Activated CD8-positive, alpha-beta memory T cell treated with anti-CD3 and anti-CD28 coated beads, Interleukin-2, amount 10 ng/mL, durations not matched to agents 7 days and 5 days (primary cell): ENCODE measurements around the gene ASCC3. TPM values are rescaled to one million over a fixed set of nuclear protein-coding genes. Genes with fewer than 3 reads are reported as not detected.

Experiments
- ATAC-seq: fragments of 150-1000 bp; cut with Tn5 transposase; one replicate; pipeline ENCODE4 v1.10.0; 2021; ENCODE audit warnings: moderate library complexity
- CTCF ChIA-PET: fragments of 350-600 bp; sonication (Branson Sonifier 250); formaldehyde crosslinking; loops from one replicate; lab custom pipeline; 2021; ENCODE audit warnings: antibody characterized with exemption; lab: Charles Lee
- DNase-seq: peaks from one replicate; pipeline ENCODE4 v3.0.0-alpha.2; 2020
- H3K27ac Mint-ChIP-seq: one replicate; pipeline ENCODE4 v1.8.0; 2021; ENCODE audit warnings: mild to moderate bottlenecking, mixed read lengths
- H3K27me3 Mint-ChIP-seq: one replicate; pipeline ENCODE4 v1.8.0; 2021; ENCODE audit warnings: mixed read lengths
- H3K36me3 Mint-ChIP-seq: one replicate; pipeline ENCODE4 v1.8.0; 2021; ENCODE audit warnings: mild to moderate bottlenecking, mixed read lengths
- H3K4me1 Mint-ChIP-seq: one replicate; pipeline ENCODE4 v1.8.0; 2021; ENCODE audit warnings: mixed read lengths
- H3K4me3 Mint-ChIP-seq: one replicate; pipeline ENCODE4 v1.8.0; 2021; ENCODE audit warnings: mild to moderate bottlenecking, moderate library complexity, mixed read lengths
- H3K9me3 Mint-ChIP-seq: one replicate; pipeline ENCODE4 v1.8.0; 2022; ENCODE audit warnings: low read depth, mixed read lengths
- total RNA-seq, 2 experiments: library from RNA; stranded (reverse); gene quantifications; one replicate each; pipeline ENCODE4 v1.2.3, GENCODE V29; 2021

ASCC3 gene
- total RNA-seq, 2 experiments from 2014 or later: 63.1 to 64.8 TPM

DNA sequence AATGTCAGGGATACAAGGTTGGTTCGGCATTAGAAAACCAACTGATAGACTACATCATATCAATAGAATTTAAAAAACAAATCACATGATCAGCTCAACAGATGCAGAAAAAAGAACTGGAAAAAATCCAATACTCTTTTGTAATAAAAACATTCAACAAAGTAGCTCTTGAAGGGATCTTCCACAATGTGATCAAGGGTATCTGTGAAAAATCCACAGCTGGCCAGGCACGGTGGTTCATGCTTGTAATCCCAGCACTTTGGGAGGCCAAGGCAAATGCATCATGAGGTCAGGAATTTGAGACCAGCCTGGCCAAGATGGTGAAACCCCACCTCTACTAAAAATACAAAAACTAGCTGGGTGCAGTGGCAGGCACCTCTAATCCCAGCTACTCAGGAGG, 63.1 kb downstream of the ASCC3 start:
- Mint-ChIP-seq H3K27ac (no peak overlapping the region), H3K27me3 (no peaks in the 10 kb centered on the region), H3K4me1 (peaks cover 3% of the 10 kb centered on the region), H3K9me3 (peaks cover 8% of the 10 kb centered on the region), H3K4me3 (no peak overlapping the region), H3K36me3 (peaks cover 67% of the 10 kb centered on the region)
- ATAC-seq (no peak), DNase-seq (no peak)
- CTCF ChIA-PET: no interaction called here

DNA sequence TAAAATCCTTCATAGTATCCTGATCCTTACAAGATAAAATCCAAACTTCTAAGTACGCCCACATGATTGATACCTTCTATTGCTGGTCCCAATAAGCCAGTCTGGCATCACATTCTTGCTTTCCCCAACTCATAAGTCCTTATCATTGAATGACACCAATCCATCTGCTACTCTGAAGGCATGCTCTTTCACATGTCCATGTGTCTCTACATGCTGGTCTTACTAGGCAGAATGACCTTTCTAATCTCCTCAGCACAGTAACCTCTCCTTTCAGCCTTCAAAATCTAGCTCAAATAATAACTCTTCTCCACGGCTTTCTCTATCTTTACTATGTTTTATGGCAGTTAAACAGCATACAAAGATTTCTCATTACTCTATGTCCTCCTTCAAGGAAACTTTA, 71.1 kb downstream of the ASCC3 start:
- ATAC-seq (no peak), DNase-seq (no peak)
- no peak overlapping the region for H3K4me3 Mint-ChIP-seq
- H3K36me3 Mint-ChIP-seq: peaks cover 42% of the 10 kb centered on the region
- peaks cover 9% of the 10 kb centered on the region for H3K4me1 Mint-ChIP-seq
- H3K27me3 Mint-ChIP-seq: no peaks in the 10 kb centered on the region
- H3K27ac Mint-ChIP-seq: no peak overlapping the region
- H3K9me3 Mint-ChIP-seq: no peaks in the 10 kb centered on the region
- CTCF ChIA-PET: no interaction called here

DNA sequence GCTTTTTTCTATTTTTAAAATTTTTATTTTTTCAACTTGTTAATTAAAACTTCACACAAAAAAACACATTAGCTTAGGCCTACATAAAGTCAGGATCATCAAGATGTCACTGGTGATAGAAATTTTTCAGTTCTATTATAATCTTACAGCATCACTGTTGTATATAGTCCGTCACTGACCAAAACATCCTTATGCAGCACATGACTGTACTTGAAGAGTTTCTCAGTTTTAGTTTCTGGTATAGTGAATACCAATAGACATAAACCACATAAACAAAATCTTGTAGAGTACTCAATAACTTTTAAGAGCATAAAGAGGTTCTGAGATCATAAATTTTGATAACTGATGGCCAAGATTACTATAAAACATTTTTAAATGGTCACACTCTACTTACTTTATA, 71.8 kb downstream of the ASCC3 start:
- Mint-ChIP-seq H3K27ac (no peak overlapping the region), H3K36me3 (peaks cover 42% of the 10 kb centered on the region), H3K27me3 (no peaks in the 10 kb centered on the region), H3K9me3 (no peaks in the 10 kb centered on the region), H3K4me3 (no peak overlapping the region), H3K4me1 (peaks cover 9% of the 10 kb centered on the region)
- DNase-seq (no peak), ATAC-seq (no peak)
- CTCF ChIA-PET: no interaction called here

DNA sequence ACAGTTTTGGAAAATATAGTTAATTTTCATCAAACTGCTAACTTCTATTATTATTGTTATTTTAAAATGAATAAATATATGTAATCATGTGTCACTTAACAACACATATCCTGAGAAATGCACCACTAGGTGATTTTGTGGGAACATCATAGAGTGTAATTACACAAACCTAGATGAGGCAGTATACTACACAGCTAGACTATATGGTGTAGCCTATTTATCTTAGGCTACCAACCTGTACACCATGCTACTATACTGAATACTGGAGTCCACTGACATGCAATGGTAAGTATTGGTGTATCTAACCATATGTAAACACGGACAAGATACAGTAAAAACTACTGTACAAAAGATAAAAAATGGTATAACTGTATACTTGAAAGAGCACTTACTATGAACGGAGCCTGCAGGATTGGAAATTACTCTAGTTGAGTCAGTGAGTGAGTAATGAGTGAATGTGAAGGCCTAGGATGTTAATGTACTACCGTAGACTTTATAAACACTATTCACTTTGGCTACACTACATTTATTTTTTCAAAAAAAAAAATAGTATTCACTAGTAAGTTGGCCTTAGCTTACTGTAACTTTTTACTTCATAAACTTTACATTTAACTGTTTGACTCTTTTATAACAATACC, 72.4 kb downstream of the ASCC3 start:
- no peak overlapping the region for H3K4me3 Mint-ChIP-seq
- DNase-seq (no peak), ATAC-seq (no peak)
- H3K4me1 Mint-ChIP-seq: peaks cover 8% of the 10 kb centered on the region
- CTCF ChIA-PET: no interaction called here
- H3K27me3 Mint-ChIP-seq: no peaks in the 10 kb centered on the region
- H3K36me3 Mint-ChIP-seq: peaks cover 40% of the 10 kb centered on the region
- no peak overlapping the region for H3K27ac Mint-ChIP-seq
- H3K9me3 Mint-ChIP-seq: no peaks in the 10 kb centered on the region

DNA sequence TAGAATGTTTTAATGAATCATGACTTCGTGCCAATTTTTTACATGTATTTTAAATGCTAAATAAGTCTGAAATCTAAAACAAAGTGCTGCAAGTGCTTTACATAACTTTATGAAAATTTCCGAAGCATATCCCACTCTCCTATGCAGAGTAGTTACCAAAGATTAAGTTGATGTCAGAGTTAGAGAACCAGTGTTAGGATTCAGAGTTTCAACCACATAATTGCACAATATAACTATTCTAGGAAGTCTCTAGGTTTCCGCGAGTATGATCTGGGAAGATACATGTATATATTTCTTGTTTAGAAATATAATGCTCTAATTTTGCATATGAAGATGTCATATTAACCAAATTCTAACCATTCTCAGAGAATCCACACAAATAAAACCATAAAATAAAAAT, 74.8 kb downstream of the ASCC3 start:
- DNase-seq (no peak), ATAC-seq (no peak)
- Mint-ChIP-seq H3K4me1 (peaks cover 6% of the 10 kb centered on the region), H3K27me3 (no peaks in the 10 kb centered on the region), H3K4me3 (no peak overlapping the region), H3K9me3 (no peaks in the 10 kb centered on the region), H3K36me3 (peaks cover 27% of the 10 kb centered on the region), H3K27ac (no peak overlapping the region)
- CTCF ChIA-PET: interaction anchor here (0.6 kb wide), 1 partner anchor 35 kb away, joined by 3 read pairs; no protein-coding TSS in a partner anchor

DNA sequence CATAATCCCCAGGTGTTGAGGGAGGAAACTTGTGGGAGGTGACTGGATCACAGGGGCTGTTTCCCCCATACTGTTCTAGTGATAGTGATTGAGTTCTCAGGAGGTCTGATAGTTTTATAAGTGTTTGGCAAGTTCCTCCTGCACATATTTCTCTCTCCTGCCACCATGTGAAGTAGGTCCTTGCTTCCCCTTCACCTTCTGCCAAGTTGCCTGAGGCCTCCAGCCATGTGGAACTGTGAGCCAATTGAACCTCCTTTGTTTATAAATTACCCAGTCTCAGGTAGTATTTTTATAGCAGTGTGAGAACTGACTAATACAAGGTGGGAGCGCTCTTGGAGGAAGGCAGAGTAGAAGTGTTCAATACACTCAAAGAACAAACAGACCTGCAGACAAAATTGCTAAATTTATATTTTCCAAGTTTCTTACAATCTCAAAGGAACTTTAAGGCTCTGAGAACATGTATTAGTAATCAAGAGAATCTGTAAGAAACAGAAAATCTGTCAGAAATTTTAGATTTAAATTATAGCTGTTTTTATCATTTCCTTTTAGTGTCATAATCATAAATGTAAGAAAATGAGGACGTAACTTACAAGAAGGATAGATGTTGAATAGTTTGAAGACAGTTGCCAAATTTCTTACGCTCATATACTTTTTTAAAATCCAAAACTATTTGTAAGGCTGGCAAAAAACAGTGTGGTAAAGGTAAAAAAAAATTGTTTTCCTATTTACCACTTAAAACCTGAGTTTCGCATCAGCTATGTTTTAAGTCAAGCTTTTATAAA, 77.7 kb downstream of the ASCC3 start:
- ATAC-seq (no peak), DNase-seq (no peak)
- CTCF ChIA-PET: no interaction called here
- Mint-ChIP-seq H3K27ac (no peak overlapping the region), H3K36me3 (peaks cover 27% of the 10 kb centered on the region), H3K4me3 (no peak overlapping the region), H3K27me3 (no peaks in the 10 kb centered on the region), H3K4me1 (no peaks in the 10 kb centered on the region), H3K9me3 (no peaks in the 10 kb centered on the region)

DNA sequence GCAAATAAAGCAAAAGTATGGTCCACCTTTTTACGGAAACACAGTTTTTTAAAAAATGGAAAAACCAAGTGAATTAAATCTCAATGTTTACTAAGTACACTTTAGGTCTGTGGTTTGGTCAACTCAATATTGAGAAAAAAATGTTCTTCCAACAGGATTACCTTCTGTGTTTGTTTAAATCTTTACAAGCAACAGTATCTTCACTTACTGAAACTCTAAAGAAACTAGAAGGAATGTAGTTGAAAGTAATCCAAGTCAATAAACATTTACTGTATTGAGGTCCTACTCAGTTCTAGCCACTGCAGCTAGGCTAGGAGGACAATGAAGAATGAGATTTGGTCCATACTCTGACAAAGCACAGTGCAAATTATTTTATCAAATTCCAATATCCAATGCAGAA, 80.1 kb downstream of the ASCC3 start:
- Mint-ChIP-seq H3K27ac (no peak overlapping the region), H3K36me3 (peaks cover 30% of the 10 kb centered on the region), H3K4me1 (no peaks in the 10 kb centered on the region), H3K27me3 (no peaks in the 10 kb centered on the region), H3K9me3 (no peaks in the 10 kb centered on the region), H3K4me3 (no peak overlapping the region)
- CTCF ChIA-PET: no interaction called here
- no peak for DNase-seq
- ATAC-seq: no peak

DNA sequence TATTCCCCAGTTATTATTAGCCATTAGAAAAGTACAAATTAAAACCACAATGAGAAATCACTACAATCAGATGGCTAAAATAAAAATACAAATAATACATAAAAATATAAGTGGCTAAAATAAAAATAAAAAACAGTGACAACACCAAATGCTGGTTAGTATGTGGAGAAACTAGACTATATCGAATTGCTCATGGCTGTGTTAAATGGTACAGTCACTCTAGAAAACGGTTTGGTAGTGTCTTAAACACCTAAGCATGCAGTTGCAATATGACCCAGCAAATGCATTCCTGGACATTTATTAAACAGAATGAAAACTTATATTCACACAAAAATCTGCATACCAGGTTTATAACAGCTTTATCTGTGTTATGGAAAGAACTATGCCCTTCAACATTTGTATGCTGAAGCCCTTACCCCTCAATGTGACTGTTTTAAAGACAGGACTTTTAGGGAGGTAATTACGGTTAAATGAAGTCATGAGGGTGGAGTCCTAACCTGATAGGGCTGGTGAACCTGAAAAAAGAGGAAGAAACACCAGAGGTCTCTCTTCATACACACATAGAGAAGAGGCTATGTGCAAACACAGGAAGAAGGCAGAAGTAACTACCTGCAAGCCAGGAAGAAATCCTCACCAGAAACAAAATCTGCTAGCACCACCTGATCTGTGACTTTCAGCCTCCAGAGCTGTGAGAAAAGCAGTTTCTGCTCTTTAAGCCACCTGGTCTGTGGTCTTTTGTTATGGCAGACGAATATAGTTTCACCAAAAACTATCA, 84.9 kb downstream of the ASCC3 start:
- Mint-ChIP-seq H3K27me3 (no peaks in the 10 kb centered on the region), H3K9me3 (no peaks in the 10 kb centered on the region), H3K36me3 (peaks cover 34% of the 10 kb centered on the region), H3K4me3 (no peak overlapping the region), H3K4me1 (peaks cover 2% of the 10 kb centered on the region), H3K27ac (no peak overlapping the region)
- ATAC-seq: no peak
- CTCF ChIA-PET: no interaction called here
- no peak for DNase-seq

DNA sequence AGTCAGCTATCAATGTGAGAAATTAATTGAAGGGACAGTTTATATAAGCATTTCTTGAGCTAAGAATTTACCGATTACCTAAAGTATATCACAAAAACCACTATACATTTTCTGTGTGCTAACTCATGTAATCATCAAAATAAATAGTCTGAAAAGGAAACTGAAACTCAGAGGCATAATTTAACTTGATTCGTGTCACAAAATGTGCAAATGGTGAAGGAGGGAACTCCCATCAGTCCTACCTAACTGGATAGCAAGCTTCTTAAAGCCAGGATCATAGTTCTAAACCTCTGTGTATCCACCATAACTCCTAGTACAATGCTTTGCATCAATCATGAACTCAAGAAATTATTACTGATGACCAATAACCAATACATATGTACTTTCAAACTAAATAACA, 91.0 kb downstream of the ASCC3 start:
- Mint-ChIP-seq H3K36me3 (peaks cover 41% of the 10 kb centered on the region), H3K4me1 (peaks cover 10% of the 10 kb centered on the region), H3K27me3 (no peaks in the 10 kb centered on the region), H3K27ac (peak overlapping the region; percentile 65), H3K4me3 (no peak overlapping the region), H3K9me3 (no peaks in the 10 kb centered on the region)
- ATAC-seq (no peak), DNase-seq (no peak)
- CTCF ChIA-PET: no interaction called here

DNA sequence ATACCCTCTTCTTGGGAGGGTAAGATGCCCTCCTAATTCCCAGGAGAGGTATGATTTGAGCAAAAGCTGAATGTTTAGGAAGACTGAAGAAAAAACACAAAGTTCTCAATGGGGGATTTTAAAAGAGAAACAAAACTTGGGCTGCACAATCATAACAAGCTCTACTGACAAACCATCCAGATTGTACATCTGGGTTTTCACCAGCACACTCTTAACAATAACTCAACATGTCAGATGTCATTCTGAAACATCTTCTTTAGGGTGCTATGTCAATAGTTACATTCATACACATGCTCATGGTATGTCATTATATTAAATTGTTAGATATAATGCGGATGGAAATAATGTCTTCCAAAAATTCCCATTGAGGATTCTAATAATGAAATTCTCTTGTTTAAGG, 95.1 kb downstream of the ASCC3 start:
- no peak overlapping the region for H3K27ac Mint-ChIP-seq

DNA sequence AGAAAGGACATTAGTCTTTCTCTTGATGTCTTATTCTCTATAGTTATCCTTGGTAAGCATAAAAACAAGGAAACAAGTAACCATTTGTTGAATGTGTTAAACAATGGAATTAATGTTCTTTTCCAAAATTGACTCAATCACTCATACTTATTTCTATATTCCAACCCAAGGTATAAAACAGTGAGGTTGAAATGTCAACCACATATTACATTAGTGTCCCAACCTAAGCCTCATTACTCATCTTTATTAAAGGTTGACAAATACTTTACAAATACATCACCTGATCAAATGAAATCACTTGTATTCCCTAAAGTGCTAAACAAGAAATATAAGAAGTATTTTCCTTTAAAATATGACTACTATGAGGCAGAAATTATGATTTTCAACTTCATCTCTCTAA, 100.5 kb downstream of the ASCC3 start:
- Mint-ChIP-seq H3K27me3 (no peaks in the 10 kb centered on the region), H3K4me3 (no peak overlapping the region), H3K36me3 (peaks cover 14% of the 10 kb centered on the region), H3K9me3 (no peaks in the 10 kb centered on the region), H3K27ac (no peak overlapping the region), H3K4me1 (no peaks in the 10 kb centered on the region)
- CTCF ChIA-PET: no interaction called here
- DNase-seq (no peak), ATAC-seq (no peak)

More for the DNA sequence above, 95.1 kb downstream of the ASCC3 start:
- ATAC-seq (no peak), DNase-seq (no peak)
- Mint-ChIP-seq H3K4me1 (peaks cover 6% of the 10 kb centered on the region), H3K36me3 (peaks cover 33% of the 10 kb centered on the region), H3K27me3 (no peaks in the 10 kb centered on the region), H3K4me3 (no peak overlapping the region), H3K9me3 (no peaks in the 10 kb centered on the region)
- CTCF ChIA-PET: no interaction called here

DNA sequence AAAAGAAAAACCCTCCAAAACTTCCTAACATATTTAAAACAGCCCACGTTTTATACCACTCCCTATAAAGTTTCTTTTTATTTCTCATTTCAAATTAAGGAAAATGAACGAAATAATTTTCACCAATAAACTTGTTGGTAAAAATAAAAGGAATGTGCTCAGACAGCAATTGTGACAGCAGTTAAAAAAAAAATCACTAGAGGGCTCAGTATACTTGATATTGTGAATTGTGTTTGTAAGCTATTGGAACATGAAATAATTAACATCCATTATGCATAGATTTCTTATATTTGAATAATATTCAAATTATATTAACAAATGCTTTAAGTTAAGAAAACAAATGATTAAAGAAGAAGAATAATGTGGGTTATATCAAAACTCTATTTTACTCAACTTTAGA, 105.5 kb downstream of the ASCC3 start:
- no peaks in the 10 kb centered on the region for H3K9me3 Mint-ChIP-seq
- H3K4me1 Mint-ChIP-seq: no peaks in the 10 kb centered on the region
- H3K4me3 Mint-ChIP-seq: no peak overlapping the region
- CTCF ChIA-PET: no interaction called here
- DNase-seq (no peak), ATAC-seq (no peak)
- H3K27ac Mint-ChIP-seq: no peak overlapping the region
- peaks cover 11% of the 10 kb centered on the region for H3K36me3 Mint-ChIP-seq
- H3K27me3 Mint-ChIP-seq: no peaks in the 10 kb centered on the region

DNA sequence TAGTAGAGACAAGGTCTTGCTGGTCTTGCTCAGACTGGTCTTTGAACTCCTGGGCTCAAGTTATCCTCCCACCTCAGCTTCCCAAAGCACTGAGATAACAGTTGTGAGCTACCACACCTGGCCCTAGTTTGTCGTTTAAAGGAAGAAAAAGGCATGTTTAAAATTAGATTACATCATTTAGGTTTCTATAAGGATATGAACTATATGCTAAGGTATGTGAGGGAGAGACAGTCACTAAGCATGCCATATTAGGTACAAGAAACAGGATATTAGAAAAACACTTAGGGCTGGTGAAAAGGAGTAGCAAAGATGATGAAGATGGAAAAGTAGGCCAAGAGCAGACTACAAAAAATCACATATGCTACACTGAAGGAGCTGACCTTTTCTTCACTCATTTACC, 106.4 kb downstream of the ASCC3 start:
- CTCF ChIA-PET: no interaction called here
- no peak overlapping the region for H3K4me3 Mint-ChIP-seq
- peaks cover 11% of the 10 kb centered on the region for H3K36me3 Mint-ChIP-seq
- no peak overlapping the region for H3K27ac Mint-ChIP-seq
- H3K27me3 Mint-ChIP-seq: no peaks in the 10 kb centered on the region
- H3K4me1 Mint-ChIP-seq: no peaks in the 10 kb centered on the region
- H3K9me3 Mint-ChIP-seq: no peaks in the 10 kb centered on the region
- DNase-seq (no peak), ATAC-seq (no peak)
